Memory B cell (primary cell): Measurements from ENCODE around the gene CD81.

Experiments
- ATAC-seq: fragments of 150-1000 bp; cut with Tn5 transposase; 2 replicates; pipeline ENCODE4 v1.10.0; 2021; ENCODE audit warnings: low read depth, mild to moderate bottlenecking, moderate library complexity
- DNase-seq, 2 donors: peaks; one replicate each; pipeline ENCODE4 v3.0.0; 2022; ENCODE audit warnings: low spot score in 2 of 2
- H3K27ac Mint-ChIP-seq: one replicate; pipeline ENCODE4 v1.8.0; 2022; ENCODE audit warnings: mild to moderate bottlenecking, moderate library complexity, mixed read lengths
- H3K27me3 Mint-ChIP-seq: one replicate; pipeline ENCODE4 v1.8.0; 2022; ENCODE audit warnings: mixed read lengths
- H3K36me3 Mint-ChIP-seq: one replicate; pipeline ENCODE4 v1.8.0; 2022; ENCODE audit warnings: mild to moderate bottlenecking, mixed read lengths
- H3K4me1 Mint-ChIP-seq: one replicate; pipeline ENCODE4 v1.8.0; 2022; ENCODE audit warnings: mixed read lengths
- H3K4me3 Mint-ChIP-seq: one replicate; pipeline ENCODE4 v1.8.0; 2022; ENCODE audit warnings: mild to moderate bottlenecking, moderate library complexity, mixed read lengths
- H3K9me3 Mint-ChIP-seq: one replicate; pipeline ENCODE4 v1.8.0; 2022; ENCODE audit warnings: mixed read lengths

CD81 gene

DNA sequence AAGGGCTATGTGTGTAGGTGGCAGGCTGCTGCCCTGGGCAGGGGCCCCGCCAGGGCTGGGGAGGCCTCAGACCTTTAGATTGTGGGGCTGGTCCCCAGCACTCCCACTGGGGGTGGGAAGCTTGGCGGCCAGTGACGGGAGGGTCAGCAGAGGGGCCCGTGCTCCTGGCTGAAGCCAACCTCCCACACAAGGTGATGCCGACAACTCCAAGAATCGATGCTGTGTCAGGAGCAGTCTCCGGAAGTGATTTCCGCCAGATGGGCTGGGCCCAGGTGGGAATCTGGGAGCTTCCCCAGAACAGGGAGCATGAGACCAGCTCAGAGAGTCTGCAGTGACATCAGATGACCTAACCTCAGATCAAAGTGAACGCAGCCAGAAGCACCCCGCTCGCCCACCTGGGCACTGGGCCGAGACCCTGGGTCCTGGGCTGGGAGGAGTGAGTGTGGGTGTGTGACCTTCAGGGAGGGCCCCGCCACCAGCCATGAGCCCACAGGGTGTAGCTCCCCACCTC, 59.5 kb downstream of the CD81 start:
- Mint-ChIP-seq H3K36me3 (no peaks in the 10 kb centered on the region), H3K27ac (no peak overlapping the region), H3K4me1 (peaks cover 2% of the 10 kb centered on the region), H3K27me3 (no peaks in the 10 kb centered on the region), H3K9me3 (no peaks in the 10 kb centered on the region), H3K4me3 (no peak overlapping the region)
- DNase-seq, result no peak
- ATAC-seq, result no peak

DNA sequence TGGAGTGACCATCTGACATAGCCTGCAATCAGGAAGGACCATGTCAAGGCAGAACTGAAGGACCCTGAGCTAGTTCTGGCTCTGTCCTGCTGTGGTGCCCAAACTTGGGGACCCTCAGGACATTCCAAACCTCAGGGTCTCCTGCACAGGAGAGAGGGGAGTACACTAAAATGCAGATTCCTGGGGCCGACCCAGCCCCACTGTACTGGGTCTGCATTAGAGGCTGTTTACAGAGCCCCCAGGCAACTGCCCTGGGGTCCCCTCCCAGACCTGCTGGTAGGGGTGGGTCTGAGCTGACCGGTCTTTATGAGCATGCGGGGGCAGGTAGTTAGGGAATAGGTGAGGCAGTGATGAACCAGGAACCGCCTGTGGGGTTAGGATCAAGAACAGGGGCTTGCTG, 60.4 kb downstream of the CD81 start:
- no peak for DNase-seq
- no peaks in the 10 kb centered on the region for H3K9me3 Mint-ChIP-seq
- no peaks in the 10 kb centered on the region for H3K36me3 Mint-ChIP-seq
- no peaks in the 10 kb centered on the region for H3K27me3 Mint-ChIP-seq
- H3K4me1 Mint-ChIP-seq, result peaks cover 2% of the 10 kb centered on the region
- no peak overlapping the region for H3K4me3 Mint-ChIP-seq
- no peak overlapping the region for H3K27ac Mint-ChIP-seq
- no peak for ATAC-seq

DNA sequence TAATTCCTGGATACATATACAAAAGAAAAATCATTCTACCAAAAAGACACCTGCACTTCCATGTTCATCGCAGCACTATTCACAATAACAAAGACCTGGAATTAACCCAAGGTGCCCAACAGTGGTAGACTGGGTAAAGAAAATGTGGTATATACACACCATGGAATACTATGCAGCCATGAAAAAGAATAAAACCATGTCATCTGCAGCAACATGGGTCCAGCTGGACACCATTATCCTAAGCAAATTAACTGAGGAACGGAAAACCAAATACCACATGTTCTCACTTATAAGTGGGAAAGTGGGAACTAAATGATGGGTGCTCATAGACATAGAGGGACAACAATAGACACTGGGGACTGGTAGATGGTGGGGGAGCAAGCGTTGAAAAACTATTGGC, 62.7 kb downstream of the CD81 start:
- Mint-ChIP-seq H3K4me1 (peaks cover 5% of the 10 kb centered on the region), H3K27ac (no peak overlapping the region), H3K36me3 (no peaks in the 10 kb centered on the region), H3K9me3 (no peaks in the 10 kb centered on the region), H3K27me3 (no peaks in the 10 kb centered on the region), H3K4me3 (no peak overlapping the region)
- ATAC-seq (no peak), DNase-seq (no peak)

DNA sequence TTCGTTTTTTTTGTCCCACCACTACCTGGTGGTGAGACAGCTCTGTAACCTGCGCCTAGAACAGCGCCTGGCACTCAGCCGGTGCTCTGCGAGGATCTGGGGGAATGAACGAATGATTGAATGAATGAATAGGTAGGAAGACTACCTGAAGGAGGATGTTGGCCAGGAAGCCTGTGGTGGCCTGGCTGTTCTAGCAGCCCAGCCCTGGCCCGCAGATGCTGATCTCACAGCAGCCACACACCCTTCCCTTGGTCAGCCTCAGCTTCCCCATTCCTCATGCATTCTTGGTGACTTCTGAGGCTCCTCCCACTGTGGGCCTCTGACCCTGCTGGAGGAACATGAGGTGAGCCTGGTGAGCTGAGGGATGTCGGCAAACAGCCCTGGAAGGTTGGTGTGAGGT, 63.5 kb downstream of the CD81 start:
- DNase-seq, result no peak
- no peak for ATAC-seq
- H3K27me3 Mint-ChIP-seq, result no peaks in the 10 kb centered on the region
- no peak overlapping the region for H3K4me3 Mint-ChIP-seq
- H3K36me3 Mint-ChIP-seq, result no peaks in the 10 kb centered on the region
- H3K4me1 Mint-ChIP-seq, result peaks cover 8% of the 10 kb centered on the region
- no peaks in the 10 kb centered on the region for H3K9me3 Mint-ChIP-seq
- H3K27ac Mint-ChIP-seq, result no peak overlapping the region

DNA sequence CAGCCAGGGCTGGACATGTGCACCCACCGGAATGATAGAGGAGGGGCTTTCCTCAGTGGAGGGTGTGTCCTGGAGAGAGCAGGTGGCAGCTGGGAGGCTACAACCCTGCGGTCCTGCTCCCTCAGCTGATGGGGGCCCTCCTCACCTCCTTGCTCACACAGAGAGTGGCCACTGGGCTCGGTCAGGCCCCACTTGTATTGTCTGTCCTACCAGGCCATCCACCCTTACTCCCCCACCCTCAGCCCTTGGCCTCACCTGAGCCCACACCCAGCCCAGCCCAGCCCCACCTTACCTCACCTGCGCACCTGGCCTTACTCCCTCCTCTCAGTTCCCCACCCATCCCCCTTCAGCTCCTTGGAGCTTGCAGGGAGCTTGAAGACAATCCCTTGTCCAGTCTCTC, 64.1 kb downstream of the CD81 start:
- DNase-seq (no peak), ATAC-seq (no peak)
- Mint-ChIP-seq H3K4me1 (peaks cover 12% of the 10 kb centered on the region), H3K4me3 (no peak overlapping the region), H3K36me3 (no peaks in the 10 kb centered on the region), H3K27me3 (no peaks in the 10 kb centered on the region), H3K9me3 (no peaks in the 10 kb centered on the region), H3K27ac (no peak overlapping the region)

DNA sequence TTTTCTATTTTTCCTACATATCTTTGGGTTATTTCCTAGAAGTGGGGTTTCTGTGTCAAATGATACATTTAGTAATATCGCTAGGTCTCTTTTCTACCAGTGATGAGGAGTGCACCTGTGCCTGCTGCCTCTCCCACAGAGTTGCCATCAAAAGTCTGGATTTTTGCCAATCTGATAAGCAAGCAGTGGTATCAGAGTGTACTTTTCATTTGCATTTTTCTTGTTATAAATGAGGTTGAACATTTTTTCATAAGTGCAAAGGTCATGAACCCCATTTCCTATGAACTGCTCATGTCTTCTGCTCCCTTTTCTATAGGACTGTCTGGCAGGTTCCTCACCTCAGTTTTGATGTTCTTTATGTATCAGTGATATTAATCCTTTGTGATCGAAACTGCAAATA, 65.5 kb downstream of the CD81 start:
- Mint-ChIP-seq H3K27me3 (no peaks in the 10 kb centered on the region), H3K27ac (no peak overlapping the region), H3K4me1 (peaks cover 21% of the 10 kb centered on the region), H3K9me3 (no peaks in the 10 kb centered on the region), H3K36me3 (no peaks in the 10 kb centered on the region), H3K4me3 (no peak overlapping the region)
- ATAC-seq (no peak), DNase-seq (no peak)

DNA sequence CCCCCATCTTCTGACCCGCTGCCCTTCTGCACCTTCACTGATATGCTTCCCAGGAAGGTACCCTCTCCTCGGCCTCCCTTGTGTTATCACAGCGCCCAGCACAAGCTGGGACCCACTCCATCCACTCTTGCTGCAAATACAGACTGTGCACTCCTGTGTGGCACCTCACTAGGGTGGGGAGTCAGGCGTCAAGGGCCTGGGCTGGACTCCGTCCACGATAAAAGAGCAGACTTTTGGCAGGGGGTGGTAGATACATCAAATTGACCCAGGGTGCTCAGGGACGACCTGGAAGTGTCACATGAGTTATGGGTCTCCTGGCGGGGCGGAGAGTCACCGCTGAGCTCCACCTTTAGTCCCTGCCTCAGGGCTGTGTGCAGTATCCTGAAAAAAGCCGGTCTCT, 66.3 kb downstream of the CD81 start:
- peak overlapping the region; percentile 43 for H3K4me3 Mint-ChIP-seq
- no peak for ATAC-seq
- no peaks in the 10 kb centered on the region for H3K36me3 Mint-ChIP-seq
- H3K27ac Mint-ChIP-seq, result no peak overlapping the region
- peak in 1 of 2 donors; percentile 14 for DNase-seq
- peaks cover 21% of the 10 kb centered on the region for H3K4me1 Mint-ChIP-seq
- no peaks in the 10 kb centered on the region for H3K9me3 Mint-ChIP-seq
- no peaks in the 10 kb centered on the region for H3K27me3 Mint-ChIP-seq

DNA sequence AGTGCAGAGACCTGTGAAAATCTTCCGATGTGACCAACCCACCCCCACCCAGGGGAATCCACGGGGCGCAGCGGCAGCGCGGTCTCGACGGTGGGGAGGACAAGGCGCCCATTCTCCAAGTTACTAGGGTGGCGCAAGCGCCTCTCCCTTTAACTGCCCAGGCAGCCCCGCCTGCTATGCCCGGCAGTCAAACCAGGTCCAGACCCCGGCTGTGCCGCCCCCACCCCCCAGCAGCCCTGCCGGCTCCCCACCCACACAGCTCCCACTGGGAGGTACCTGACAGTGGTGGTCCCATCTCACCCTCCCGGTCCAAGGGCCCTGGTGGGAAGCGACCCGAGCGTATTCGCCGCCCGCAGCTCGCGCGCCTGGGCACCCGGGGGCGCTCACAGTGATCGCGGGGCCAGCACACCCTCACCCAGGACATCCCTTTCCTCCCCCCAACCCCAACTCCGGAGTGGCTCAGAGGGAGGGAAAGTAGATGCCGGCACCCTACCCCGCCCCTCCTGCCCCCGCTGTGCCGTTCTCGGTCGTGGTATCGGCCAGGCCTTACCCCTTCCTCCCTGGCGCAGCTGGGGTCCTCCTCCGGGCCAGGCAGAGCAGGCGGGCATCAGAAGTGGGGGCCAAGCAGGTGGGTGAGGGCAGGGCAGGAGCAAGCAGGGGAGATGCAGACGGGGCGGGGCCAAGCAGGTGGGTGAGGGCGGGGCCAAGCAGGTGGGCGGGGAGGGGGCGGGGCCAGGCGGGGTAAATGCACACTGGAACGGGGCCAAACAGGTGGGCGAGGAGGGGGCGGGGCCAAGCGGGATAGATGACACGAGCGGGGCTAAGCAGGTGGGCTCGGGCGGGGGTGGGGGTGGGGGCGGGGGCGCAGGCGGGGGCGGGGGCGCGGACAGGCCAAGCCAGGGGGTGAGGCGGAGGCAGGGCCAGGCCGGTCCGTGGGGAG, 67.0 kb downstream of the CD81 start, which contains the start of gene TRPM5:
TSS of gene TRPM5 (minus strand) at position 634 of the 940 bp plus-strand sequence. CDS start 21,478 bp downstream, outside the sequence.
- DNase-seq, result peak; percentile 79
- Mint-ChIP-seq H3K9me3 (no peaks in the 10 kb centered on the region), H3K27me3 (no peaks in the 10 kb centered on the region), H3K4me1 (peaks cover 23% of the 10 kb centered on the region), H3K27ac (peak within 1 kb of the TSS; percentile 58), H3K4me3 (peak within 1 kb of the TSS; percentile 97), H3K36me3 (no peaks in the 10 kb centered on the region)
- ATAC-seq, result peak; percentile 47

DNA sequence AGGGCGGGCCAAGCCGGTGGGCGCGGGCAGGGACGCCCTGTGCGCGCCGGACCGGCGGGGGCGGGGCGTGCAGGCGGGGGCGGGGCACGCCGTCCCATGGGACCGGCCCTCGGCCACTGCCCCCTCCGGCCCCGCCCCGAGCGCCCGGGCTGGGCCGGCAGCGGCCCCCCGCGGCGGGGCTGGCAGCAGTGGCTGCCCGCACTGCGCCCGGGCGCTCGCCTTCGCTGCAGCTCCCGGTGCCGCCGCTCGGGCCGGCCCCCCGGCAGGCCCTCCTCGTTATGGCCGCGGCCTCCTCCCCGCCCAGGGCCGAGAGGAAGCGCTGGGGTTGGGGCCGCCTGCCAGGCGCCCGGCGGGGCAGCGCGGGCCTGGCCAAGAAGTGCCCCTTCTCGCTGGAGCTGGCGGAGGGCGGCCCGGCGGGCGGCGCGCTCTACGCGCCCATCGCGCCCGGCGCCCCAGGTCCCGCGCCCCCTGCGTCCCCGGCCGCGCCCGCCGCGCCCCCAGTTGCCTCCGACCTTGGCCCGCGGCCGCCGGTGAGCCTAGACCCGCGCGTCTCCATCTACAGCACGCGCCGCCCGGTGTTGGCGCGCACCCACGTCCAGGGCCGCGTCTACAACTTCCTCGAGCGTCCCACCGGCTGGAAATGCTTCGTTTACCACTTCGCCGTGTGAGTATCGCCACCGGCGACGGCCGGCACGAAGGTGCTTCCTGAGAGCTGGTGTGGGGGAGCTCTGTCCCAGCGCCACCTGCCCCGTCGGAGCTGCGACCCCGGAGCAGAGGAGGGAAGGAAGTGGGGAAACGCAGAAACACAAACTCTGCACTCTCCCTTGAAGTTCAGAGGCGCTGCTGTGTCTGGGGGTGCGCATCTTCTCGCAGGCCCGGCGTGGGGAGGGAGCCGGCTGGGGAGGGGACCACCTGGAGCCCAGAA, 68.0 kb downstream of the CD81 start, which contains the start of gene KCNQ1:
TSS of gene KCNQ1 (plus strand) at position 188 of the 925 bp plus-strand sequence. CDS start at position 279, 91 bp downstream.
- H3K36me3 Mint-ChIP-seq, result no peaks in the 10 kb centered on the region
- peak within 1 kb of the TSS; percentile 58 for H3K27ac Mint-ChIP-seq
- peak; percentile 47 to 72 for DNase-seq

DNA sequence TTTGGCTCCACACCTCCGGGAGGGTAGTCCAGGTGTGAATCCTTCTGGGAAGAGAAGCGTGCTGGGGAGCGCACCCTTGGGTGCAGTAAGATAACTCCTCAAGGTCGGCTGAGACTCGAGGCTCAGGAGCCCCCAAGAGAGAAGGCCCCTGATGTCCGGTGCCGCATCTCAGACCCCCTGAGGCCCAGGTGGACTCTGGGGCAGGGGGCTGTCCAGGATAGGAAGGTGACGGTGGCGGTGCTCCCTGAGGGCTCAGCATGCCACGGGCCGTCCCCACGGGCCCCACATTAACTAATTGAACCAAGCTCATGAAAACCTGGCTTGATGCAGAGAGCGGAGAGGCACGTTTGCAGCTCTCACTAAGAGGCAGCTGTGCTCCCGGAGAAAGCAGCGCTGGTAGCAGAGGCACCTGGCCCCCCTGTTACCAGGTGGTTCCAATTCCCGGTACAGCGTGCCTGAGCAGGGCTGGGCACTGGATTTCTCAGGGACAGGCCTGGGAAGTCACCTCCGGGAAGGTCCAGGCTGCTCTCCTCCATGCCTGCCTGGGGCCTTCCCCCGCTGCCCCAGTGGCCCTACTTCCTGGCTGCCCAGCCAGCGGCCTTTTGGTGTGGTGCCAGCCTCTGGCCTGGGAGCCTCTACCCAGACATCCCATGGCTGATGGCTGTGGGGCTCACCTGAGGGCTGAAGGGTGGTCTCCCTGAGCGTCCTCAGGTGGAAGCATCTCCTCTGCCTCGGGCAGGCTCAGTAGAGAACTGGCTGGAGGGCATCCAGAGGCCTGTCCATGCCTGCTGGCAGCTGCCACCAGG, 68.8 kb downstream of the CD81 start:
- H3K9me3 Mint-ChIP-seq, result no peaks in the 10 kb centered on the region
- H3K27me3 Mint-ChIP-seq, result no peaks in the 10 kb centered on the region
- no peak overlapping the region for H3K27ac Mint-ChIP-seq
- peaks cover 26% of the 10 kb centered on the region for H3K4me1 Mint-ChIP-seq
- ATAC-seq (no peak), DNase-seq (no peak)
- H3K4me3 Mint-ChIP-seq, result peak overlapping the region; percentile 97
- no peaks in the 10 kb centered on the region for H3K36me3 Mint-ChIP-seq

More for the DNA sequence above, 68.0 kb downstream of the CD81 start, which contains the start of gene KCNQ1:
- Mint-ChIP-seq H3K4me1 (peaks cover 25% of the 10 kb centered on the region), H3K27me3 (no peaks in the 10 kb centered on the region), H3K9me3 (no peaks in the 10 kb centered on the region), H3K4me3 (peak within 1 kb of the TSS; percentile 97)
- ATAC-seq, result peak; percentile 60

DNA sequence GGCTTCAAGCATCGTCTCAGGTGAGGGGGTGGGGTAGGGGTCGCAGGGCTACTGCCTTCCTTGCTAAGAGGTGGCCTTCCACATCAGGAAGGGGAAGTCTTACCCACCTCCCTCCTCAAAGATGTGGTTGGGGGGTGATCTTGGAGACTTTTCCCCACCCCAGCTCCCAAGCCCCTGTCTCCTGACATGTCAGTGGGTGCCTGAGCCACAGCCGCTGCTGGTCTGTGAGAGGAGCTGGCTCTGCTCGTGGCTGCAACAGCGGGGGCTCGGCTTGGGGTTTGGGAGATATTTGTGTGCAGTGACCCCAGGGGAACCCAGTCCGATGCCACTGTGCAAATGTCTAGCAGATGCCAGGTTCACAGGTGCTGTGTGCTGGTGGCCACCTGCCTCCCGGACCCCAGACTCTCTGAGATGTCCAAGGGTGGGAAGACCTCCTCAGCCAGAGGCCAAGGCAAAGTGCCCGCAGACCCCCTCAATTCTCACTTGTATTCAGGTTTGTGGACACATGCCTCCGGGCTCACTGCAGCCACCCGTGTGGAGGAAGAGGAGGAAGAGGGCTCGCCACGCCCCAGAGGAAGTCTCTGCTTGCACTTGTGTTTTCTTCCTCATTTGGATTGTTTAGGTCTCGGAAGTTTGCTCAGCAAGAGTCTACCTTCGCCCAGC, 69.6 kb downstream of the CD81 start:
- DNase-seq, result peak in 1 of 2 donors; percentile 22
- Mint-ChIP-seq H3K9me3 (no peaks in the 10 kb centered on the region), H3K4me1 (peaks cover 24% of the 10 kb centered on the region), H3K36me3 (no peaks in the 10 kb centered on the region), H3K27ac (peak overlapping the region; percentile 67), H3K27me3 (no peaks in the 10 kb centered on the region), H3K4me3 (peak overlapping the region; percentile 88)
- peak; percentile 52 for ATAC-seq
